IPS-18c (cell line): ENCODE results near the gene ARHGEF12.

Experiments
- H3K4me3 ChIP-seq: 2 replicates; pipeline ENCODE4 v1.7.0; 2013; ENCODE audit warnings: low read depth, mild to moderate bottlenecking, low read length, moderate library complexity; ENCODE audit not compliant: insufficient read depth
- H3K9me3 ChIP-seq: one replicate; pipeline ENCODE4 v1.6.1; 2013; ENCODE audit warnings: mild to moderate bottlenecking, low read length, moderate library complexity; ENCODE audit not compliant: control insufficient read depth, insufficient read depth

ARHGEF12 gene

DNA sequence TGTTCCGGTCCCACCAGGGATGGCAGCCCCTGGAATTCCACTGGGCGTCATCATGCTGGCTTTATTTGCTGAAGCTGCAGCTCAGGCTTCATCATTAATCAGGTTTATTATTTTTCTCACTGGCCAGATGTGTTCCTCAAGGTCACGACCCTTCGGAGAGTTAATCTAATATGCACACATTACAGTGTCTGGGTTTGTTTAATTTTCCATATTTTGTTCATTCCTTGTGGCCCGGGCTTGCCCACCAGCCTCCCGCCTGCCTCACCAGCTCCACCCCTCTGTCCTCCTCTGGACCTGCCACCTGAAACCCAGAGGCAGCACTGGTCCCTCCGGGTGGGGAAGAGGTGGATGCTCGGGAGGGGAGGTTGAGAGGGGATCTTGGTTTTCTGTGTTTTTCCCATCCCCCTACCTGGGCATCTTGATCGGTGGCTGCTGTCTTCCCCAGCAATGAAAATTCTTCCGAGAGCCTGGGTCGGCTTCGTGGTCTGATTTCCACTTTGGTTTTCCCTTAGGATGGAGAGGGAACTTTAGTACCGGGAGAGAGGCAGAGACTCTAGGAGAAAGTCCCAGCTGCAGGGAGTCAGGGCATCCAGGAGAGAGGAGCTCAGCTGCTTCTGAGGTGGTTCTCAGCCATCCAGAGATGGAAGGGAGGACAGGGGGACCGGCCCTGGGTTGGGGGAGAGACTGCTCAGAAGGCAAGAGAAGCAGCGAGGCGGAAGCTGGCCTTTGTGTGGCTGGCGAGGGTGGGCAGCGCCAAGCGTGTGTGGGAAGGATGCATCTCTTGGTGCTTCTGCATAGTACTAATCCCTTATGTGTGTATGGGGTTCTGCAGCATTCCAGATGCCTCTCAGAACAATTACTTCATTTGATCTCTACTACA lies 177.5 kb downstream of the ARHGEF12 start:
- no peaks in the 10 kb centered on the region for H3K9me3 ChIP-seq
- no peak overlapping the region for H3K4me3 ChIP-seq

GRCh38 chr11:120514541-120515121 lies 178.4 kb downstream of the ARHGEF12 start:
- Histone ChIP-seq H3K9me3 (no peaks in the 10 kb centered on the region), H3K4me3 (no peak overlapping the region)

- Histone ChIP-seq H3K4me3 (no peak overlapping the region), H3K9me3 (no peaks in the 10 kb centered on the region)
These were observed 179.0 kb downstream of the ARHGEF12 start for GRCh38 chr11:120515186-120515723.

DNA sequence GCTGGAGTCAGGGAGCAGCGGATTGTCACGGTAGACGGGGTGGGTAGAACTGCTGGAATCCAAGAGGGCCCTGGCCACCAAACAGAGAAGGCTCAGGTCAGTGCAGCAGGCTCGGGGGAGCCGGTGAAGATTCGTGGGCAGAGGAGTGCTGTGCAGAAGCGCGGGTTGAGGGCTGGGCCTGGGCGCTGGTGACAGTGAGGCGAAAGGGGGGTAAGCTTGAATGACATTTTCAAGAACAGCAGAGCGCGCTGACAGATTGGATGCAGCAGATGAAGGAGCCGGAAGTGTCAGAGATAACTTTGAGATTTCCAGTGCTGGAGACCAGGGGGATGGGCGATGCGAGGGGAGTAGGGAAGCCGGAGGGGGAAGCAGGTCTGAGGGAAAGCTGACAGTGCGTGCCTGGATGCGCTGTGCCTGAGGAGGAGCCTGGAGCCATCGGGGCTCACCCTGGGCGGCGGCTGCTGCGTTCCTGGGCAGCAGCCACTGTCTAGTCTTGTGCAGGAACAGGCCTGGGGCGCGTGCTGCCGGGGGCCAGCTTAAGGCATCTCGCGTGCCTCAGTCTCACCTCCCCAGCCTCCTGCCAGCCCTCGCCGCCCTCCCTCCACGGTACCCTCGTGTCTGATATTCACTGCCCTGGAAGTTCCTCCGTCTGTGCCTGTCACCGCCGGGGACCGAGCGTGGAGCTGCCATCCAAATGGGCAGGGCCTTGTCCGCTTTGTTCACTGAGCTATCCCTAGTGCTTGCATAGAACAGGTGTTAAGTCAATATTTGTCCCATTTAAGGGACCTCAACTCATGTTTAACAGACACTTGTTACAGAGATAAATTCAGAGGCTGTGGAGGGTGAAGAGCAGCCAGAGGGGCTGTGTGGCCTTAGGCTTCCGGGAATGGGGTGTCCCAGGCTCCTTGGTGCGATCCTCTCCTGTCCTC lies 180.5 kb downstream of the ARHGEF12 start:
- H3K9me3 ChIP-seq = no peaks in the 10 kb centered on the region
- no peak overlapping the region for H3K4me3 ChIP-seq

GRCh38 chr11:120517390-120517761 lies 181.2 kb downstream of the ARHGEF12 start:
- no peak overlapping the region for H3K4me3 ChIP-seq
- H3K9me3 ChIP-seq = no peaks in the 10 kb centered on the region

- no peak overlapping the region for H3K4me3 ChIP-seq
- no peaks in the 10 kb centered on the region for H3K9me3 ChIP-seq
These were observed 181.6 kb downstream of the ARHGEF12 start for GRCh38 chr11:120517801-120518291.

- Histone ChIP-seq H3K9me3 (no peaks in the 10 kb centered on the region), H3K4me3 (no peak overlapping the region)
These were observed 182.1 kb downstream of the ARHGEF12 start for GRCh38 chr11:120518356-120518755.

DNA sequence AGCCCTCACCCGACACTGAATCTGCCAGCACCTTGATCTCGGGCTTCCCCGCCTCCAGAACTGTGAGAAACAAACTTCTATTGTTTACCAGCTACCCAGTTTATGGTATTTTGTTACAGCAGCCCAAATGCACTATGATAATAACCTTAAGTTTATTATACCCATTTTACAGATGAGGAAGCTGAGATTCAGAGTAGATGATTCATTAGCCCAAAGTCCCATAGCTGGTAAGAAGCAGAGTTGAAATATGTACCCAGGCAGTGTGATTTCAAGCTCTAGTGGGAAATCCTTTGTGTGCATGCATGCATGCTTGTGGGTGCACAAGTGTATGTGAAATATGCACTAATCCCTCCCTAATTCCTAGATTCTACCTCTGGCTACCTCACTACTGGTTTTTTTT lies 183.3 kb downstream of the ARHGEF12 start:
- Histone ChIP-seq H3K9me3 (peaks cover 2% of the 10 kb centered on the region), H3K4me3 (no peak overlapping the region)

DNA sequence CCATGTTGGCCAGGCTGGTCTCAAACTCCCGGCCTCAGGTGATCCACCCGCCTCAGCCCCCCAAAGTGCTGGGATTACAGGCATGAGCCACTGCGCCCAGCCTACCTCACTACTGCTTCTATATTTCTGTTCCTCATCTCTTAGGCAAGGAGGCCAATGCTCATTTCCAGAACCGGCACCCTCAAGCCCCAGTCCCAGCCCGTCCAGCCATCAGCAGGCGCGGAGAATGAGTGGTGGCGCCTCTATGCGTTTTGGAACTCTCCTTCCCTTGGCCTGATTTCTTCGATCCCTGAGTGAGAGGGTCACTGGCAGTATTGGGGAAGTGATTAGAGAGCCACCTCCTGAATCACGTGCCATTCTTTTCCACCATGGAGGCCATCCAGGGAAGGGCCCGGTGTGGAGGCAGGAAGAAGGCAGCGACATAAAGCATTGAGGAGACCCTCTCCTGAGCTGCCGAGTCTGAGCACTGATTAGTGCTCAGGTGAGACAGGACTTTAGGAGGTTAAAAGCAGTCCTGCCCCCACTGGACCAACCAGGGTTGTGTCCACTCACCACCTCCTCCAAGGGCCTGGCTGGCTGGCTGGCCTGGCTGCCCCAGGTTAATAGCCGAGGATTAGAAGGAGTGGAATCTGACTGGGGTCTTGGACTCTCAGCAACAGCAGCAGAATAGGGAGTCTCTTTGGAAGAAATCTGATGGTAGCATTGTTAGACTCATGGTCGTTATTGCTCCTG lies 184.0 kb downstream of the ARHGEF12 start:
- H3K9me3 ChIP-seq = peaks cover 2% of the 10 kb centered on the region

DNA sequence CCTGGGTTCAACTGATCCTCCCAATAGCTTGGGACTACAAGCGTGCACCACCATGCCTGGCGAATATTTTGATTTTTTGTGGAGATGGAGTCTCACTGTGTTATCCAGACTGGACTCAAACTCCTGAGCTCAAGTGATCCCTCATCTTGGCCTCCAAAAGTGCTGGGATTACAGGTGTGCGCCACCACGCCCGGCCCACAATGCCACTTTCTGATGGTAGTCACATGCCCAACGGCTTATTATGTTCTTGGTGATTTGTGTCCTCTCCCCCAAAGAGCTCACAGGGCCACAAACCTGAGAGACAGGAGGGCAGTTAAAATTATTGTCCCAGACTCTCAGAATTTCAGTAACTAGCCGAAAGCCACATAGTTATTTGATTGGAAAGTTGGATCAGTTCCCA lies 185.0 kb downstream of the ARHGEF12 start:
- Histone ChIP-seq H3K4me3 (no peak overlapping the region), H3K9me3 (peaks cover 2% of the 10 kb centered on the region)

More for the DNA sequence above, 184.0 kb downstream of the ARHGEF12 start:
- no peak overlapping the region for H3K4me3 ChIP-seq

GRCh38 chr11:120522021-120522420 lies 185.8 kb downstream of the ARHGEF12 start:
- peaks cover 2% of the 10 kb centered on the region for H3K9me3 ChIP-seq

GRCh38 chr11:120522736-120523135 lies 186.5 kb downstream of the ARHGEF12 start:
- peaks cover 2% of the 10 kb centered on the region for H3K9me3 ChIP-seq

More at GRCh38 chr11:120522021-120522420, 185.8 kb downstream of the ARHGEF12 start:
- no peak overlapping the region for H3K4me3 ChIP-seq

DNA sequence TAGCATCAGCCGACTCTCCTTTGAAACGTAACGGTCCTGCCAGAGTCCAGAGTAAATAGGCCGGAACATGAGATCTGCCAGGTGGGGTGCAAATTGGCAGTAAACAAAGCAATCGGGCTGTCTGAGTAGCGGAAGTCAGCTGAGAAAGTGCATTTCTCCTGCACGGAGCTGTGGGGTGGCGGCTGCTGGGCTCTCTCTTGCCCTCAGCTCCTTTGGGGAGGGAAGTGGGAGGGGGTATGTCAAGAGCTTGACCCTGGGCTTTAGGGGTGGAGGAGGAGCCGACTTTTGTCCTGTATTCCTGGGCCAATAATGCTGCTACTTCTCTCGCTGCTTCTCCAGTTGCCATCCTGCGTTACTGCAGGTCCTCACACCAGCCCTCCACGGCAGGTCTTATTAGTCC lies 187.0 kb downstream of the ARHGEF12 start:
- Histone ChIP-seq H3K9me3 (peaks cover 2% of the 10 kb centered on the region), H3K4me3 (no peak overlapping the region)

More at GRCh38 chr11:120522736-120523135, 186.5 kb downstream of the ARHGEF12 start:
- H3K4me3 ChIP-seq = no peak overlapping the region

DNA sequence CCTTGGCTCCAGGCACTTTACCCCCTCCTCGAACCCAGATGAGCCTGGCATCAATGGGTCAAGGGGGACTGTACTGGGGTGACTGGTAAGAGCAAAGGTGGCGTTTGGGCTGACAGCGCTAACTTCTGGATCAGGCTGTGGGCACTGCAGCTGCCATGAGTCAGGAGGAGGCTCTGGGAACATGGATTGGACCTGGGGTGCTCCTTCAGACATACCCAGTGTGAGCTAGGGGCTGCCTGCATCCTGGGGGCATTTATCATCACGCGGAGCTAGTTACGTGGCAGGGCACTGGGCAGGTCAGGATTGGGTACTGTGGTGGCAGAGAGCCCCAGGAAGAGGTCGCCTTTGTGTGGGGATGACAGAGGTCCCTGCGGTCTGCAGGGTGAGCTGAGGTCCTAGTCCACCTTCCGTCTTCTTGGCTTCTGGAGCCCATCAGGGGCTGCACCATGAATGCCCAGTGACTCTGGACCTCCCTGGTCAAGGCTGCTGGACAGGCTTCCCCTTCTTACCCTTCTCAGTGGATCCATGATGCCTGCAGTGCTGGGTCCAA lies 188.4 kb downstream of the ARHGEF12 start:
- Histone ChIP-seq H3K9me3 (peaks cover 2% of the 10 kb centered on the region), H3K4me3 (no peak overlapping the region)

- Histone ChIP-seq H3K4me3 (no peak overlapping the region), H3K9me3 (peaks cover 2% of the 10 kb centered on the region)
These were observed 189.3 kb downstream of the ARHGEF12 start for GRCh38 chr11:120525261-120526171.
